Measurements from ENCODE around the gene NBAS. TPM values are rescaled to one million over a fixed set of nuclear protein-coding genes. Genes with fewer than 3 reads are reported as not detected.

Gene NBAS
- polyA plus RNA-seq, 1 donor (not counting 4 experiments of a cell fraction or from before 2014, with no cell fraction given), result 27.9 TPM

- Histone ChIP-seq H3K9me3 (ENCODE audit: control insufficient read depth, low read depth, low read length) (no peaks in the 10 kb centered on the region), H3K27me3 (ENCODE audit: control insufficient read depth, extremely low read depth, insufficient read depth, low read length) (no peaks in the 10 kb centered on the region), H4K20me1 (ENCODE audit: control insufficient read depth, extremely low read depth, insufficient read depth, low read length) (no peaks in the 10 kb centered on the region), H3K9me1 (ENCODE audit: control insufficient read depth, extremely low read depth, insufficient read depth, low read length) (no peaks in the 10 kb centered on the region), H3K4me2 (ENCODE audit: control insufficient read depth, extremely low read depth, insufficient read depth, low read depth, low read length) (no peak overlapping the region), H2AFZ (ENCODE audit: control insufficient read depth, low read length) (no peak overlapping the region), H3K4me3 (ENCODE audit: control insufficient read depth in 2 of 3, extremely low read depth in 1 of 3, insufficient read depth in 2 of 3, low read depth in 1 of 3, low read length in 3 of 3) (no peak overlapping the region), H3K4me1 (ENCODE audit: control insufficient read depth, extremely low read depth, insufficient read depth, low read length) (peaks cover 6% of the 10 kb centered on the region), H3K36me3 (ENCODE audit: control insufficient read depth in 2 of 2, extremely low read depth in 1 of 2, insufficient read depth in 2 of 2, low read length in 2 of 2) (peaks cover 3 to 6% of the 10 kb centered on the region in 2 experiments), H3K9ac (ENCODE audit: control insufficient read depth, extremely low read depth, insufficient read depth, low read length) (no peak overlapping the region), H3K79me2 (ENCODE audit: control insufficient read depth, insufficient read depth, low read length) (no peaks in the 10 kb centered on the region), H3K27ac (ENCODE audit: control insufficient read depth, insufficient read depth, low read length) (no peak overlapping the region)
- DNase-seq (ENCODE audit: low read depth, low spot score) (no peak), FAIRE-seq (no peak)
- TF ChIP-seq CTCF (optimal IDR thresholded peaks at IDR 0.05 in 1 of 3, IDR thresholded peaks at IDR 0.05 in 1 of 3, conservative IDR thresholded peaks at IDR 0.05 in 1 of 3; ENCODE audit: extremely low read depth in 1 of 3, insufficient read depth in 2 of 3, low read length in 3 of 3) (no peak), EZH2 (IDR thresholded peaks at IDR 0.05; ENCODE audit: low read length) (no peak)
- dilution Hi-C loops (cut with MboI; ENCODE audit: extremely low pct_ligation_motif_present, low sequenced_read_pairs), result no loop called here
Measured at GRCh38 chr2:15456352-15456751, 104.8 kb downstream of the NBAS start.

GRCh38 chr2:15450808-15451207 lies 110.3 kb downstream of the NBAS start:
- Histone ChIP-seq H3K9me1 (ENCODE audit: control insufficient read depth, extremely low read depth, insufficient read depth, low read length) (no peaks in the 10 kb centered on the region), H2AFZ (ENCODE audit: control insufficient read depth, low read length) (no peak overlapping the region), H3K9me3 (ENCODE audit: control insufficient read depth, low read depth, low read length) (no peaks in the 10 kb centered on the region), H3K9ac (ENCODE audit: control insufficient read depth, extremely low read depth, insufficient read depth, low read length) (no peak overlapping the region), H4K20me1 (ENCODE audit: control insufficient read depth, extremely low read depth, insufficient read depth, low read length) (no peaks in the 10 kb centered on the region), H3K27me3 (ENCODE audit: control insufficient read depth, extremely low read depth, insufficient read depth, low read length) (no peaks in the 10 kb centered on the region), H3K4me2 (ENCODE audit: control insufficient read depth, extremely low read depth, insufficient read depth, low read depth, low read length) (no peak overlapping the region), H3K36me3 (ENCODE audit: control insufficient read depth in 2 of 2, extremely low read depth in 1 of 2, insufficient read depth in 2 of 2, low read length in 2 of 2) (peaks cover 0 to 3% of the 10 kb centered on the region in 2 experiments), H3K4me1 (ENCODE audit: control insufficient read depth, extremely low read depth, insufficient read depth, low read length) (peaks cover 6% of the 10 kb centered on the region), H3K27ac (ENCODE audit: control insufficient read depth, insufficient read depth, low read length) (no peak overlapping the region), H3K4me3 (ENCODE audit: control insufficient read depth in 2 of 3, extremely low read depth in 1 of 3, insufficient read depth in 2 of 3, low read depth in 1 of 3, low read length in 3 of 3) (no peak overlapping the region), H3K79me2 (ENCODE audit: control insufficient read depth, insufficient read depth, low read length) (no peaks in the 10 kb centered on the region)
- DNase-seq (ENCODE audit: low read depth, low spot score), result no peak
- FAIRE-seq, result no peak
- dilution Hi-C loops (cut with MboI; ENCODE audit: extremely low pct_ligation_motif_present, low sequenced_read_pairs), result no loop called here
- TF ChIP-seq EZH2 (IDR thresholded peaks at IDR 0.05; ENCODE audit: low read length), result no peak
- TF ChIP-seq CTCF (optimal IDR thresholded peaks at IDR 0.05 in 1 of 3, IDR thresholded peaks at IDR 0.05 in 1 of 3, conservative IDR thresholded peaks at IDR 0.05 in 1 of 3; ENCODE audit: extremely low read depth in 1 of 3, insufficient read depth in 2 of 3, low read length in 3 of 3), result no peak

Measured in keratinocyte (primary cell).